NCI-H1694 (cell line): ENCODE results near the gene RBMS1.

Source experiments
- DNase-seq: peaks from one replicate; lab custom pipeline; 2025; lab: John Stamatoyannopoulos, UW

RBMS1 gene

DNA sequence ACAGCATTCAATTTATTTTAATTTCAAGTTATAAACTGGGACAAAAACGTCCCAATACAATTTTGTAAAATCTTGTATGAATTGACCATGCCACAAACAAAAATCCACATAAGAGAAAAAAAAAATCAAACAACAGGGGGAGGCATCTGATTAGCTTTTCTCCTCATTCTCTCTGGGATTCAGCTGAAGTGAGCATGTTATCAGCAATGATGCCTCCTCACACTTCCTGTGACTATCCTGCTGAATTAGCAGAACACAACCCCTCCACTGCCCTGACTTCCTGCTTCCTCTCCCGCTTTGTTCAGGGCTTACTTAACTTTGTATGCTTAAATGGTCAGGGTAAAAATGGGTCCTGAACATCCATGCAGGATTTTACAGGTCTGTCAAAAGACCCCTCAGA is 161.3 kb downstream of the RBMS1 start:
- DNase-seq: no peak

DNA sequence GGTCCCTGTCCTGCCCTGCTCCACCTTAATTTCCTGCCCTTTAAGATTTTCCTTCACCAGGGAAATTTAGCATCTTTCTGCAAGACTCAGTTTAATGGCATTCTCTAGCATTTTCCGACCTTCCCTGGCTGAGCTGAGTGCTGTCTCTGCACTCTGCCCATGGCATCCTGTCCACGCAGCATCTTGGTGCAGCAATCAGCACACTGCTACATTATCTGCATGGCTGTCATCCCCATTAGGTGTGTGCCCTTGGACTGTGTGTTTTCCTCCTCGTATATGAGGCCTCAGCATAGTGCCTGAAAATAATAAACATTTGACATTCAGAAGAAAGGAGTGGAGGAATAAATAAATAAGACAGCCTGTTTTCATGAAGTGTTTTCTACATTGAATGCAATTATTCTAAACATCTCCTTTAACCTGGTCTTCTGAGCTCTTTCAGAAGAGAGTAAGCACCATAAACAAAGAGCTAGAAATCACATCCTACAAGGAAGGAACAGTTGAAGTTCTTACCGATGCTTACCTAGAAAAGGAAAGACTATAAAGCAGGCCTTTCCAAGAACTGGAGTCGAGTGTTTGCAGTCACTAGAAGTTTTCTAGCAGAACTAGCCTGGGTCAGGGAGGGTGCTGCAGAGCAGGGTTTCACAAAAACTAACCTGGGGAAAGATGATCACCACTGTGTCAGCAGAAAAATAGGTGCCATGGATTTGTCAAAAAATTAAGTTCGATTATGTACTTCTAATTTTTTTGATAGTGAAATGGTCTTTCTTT is 162.2 kb downstream of the RBMS1 start:
- DNase-seq: no peak

DNA sequence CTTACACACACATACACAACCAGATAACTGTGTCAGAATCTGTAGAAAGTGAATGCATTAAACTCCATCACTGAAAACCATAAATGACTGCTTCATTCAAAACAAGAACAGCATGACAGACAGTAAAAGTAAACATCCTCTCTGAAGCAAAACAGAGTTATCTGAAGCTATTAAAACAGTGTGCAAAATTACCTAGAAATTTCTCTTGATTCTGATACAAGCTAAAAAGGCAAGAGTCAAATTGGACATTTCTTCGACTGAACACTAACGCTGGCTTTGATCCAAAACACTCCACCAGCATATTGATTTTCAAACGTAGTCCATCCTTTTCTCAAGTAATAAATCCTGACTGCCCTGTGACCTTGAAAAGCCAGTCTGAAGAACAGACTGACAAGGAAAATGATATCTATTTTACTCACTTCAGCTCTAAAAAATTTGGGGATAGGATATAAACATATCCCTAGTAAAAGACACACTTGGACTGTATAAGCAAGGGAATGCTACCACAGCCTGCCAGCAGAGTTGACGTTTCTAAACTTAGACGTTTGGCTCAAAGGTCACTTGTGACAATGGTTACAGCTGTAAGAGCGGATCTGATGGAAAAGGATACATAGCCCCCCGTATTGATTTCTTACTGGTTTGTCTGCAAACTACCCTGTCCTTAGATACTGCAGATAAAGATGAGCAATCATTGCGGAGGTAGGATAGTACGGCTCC is 164.6 kb downstream of the RBMS1 start:
- DNase-seq: no peak

DNA sequence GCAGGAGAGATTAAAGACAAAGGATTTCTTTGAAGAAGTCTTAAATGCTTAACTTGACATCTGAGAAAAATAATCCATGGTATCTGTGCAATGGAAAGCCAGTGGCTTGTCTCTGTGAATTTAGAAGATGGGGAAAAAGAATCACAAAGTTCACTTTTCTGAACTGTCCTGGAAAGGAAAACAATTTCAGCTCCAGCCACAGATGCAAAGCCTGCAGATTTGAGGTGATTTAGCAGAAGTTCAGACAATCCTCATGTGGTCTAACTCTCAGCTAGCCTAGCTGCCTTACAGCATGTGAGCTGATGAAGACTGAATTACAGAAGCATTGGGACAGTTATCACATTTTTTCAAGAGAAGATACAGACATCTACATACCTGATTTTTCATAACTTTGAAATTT is 166.8 kb downstream of the RBMS1 start:
- no peak for DNase-seq

DNA sequence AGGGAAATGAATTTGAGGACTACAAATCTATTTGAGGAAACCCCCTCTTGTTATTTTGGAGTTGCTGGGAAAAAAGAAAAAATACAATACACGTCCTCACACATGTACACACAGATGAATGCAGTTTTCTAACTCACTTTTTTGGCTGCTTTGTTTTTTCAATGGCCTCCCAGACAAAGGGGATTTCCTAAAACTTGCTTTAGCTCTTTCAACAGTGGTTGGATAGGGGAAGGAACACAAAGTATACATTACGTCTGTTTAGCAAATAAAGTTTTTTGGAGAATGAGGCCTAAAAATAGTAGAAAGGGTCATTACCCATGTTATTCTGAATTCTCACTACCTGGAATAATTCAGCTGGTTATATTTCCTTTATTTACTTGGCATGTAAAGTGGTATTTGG is 168.2 kb downstream of the RBMS1 start:
- no peak for DNase-seq

DNA sequence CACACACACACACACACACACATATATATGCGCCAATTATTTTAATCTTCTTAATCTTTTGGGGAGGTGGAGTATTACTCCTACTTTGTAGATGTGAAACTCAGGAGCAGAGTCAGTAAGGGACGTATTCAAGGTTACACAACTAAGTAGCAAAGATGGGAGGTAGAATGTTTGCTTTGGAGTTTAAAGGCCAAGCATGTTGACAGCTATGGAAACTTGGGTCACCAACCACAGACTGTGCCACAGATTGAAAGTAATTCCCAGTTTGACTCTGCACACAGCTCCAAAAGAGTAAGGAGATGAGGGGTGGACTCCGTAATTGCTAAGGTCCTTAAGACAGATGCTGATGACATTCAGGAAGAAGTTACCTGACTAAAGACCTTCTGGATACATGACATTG is 168.7 kb downstream of the RBMS1 start:
- DNase-seq: no peak

DNA sequence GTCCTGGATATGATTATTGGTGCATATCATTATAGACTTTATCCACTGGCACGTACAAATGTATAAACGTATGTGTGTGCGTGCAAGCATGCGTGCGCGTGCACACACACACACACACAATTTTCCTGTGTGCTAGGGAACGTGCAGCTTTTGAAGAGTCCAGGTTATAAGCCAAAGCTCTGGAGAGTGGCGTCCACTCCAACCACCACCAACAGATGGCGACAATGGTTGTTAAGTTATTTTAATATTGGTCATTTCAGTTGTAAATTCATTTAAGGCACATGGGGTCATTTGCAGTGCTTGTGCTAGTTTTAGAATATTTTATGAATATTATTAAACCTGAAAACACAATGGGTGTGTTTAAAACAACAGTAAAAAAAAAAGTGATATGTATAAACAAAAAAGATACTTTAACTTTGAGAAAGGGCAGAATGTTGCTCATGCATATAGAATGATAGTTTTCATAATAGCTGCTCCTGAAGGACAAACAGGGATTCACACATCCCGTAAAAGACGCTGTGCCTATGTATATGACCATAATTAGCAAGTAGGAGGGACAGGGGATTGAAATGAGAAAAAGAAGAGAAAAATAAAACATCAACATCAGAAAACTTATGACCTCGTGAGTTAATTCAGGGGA is 169.3 kb downstream of the RBMS1 start:
- DNase-seq: peak; percentile 1

DNA sequence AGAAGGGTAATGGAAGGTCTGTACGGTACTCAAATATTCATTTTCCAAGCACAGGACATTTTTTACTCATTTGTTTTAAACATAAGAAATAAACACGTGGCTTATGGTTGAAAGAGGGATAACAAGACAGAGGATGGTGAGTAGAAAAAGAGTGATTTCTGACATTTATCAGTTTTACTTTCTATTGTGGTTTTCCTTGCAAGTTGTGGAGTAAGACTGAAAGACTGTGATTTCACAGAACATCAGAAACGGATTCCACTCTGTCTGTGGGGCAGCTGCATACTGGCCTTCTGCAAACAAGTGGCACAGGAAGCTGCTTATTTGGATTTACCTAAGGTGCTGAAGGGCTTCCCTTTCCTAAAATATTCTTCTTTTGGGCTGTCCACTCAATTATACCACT is 171.3 kb downstream of the RBMS1 start:
- no peak for DNase-seq

DNA sequence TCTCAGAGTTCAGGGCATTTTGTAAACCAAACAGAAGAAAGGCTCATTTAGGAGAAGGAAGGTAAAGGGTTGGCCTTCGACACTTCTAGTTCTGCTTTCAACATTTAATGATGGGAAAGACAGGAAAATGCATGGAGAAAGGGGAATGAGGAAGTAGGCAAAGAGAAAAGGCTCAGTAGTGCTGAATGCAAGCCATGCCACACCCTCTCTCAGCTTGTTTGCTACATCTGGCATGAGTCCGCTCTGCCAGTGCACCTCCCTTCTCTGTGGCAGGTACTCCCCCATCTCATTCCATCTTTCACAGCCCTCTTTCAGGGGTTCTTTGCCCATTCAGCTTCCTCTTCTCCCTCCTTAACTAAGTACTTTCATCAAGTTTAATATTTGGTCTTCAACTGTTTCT is 172.6 kb downstream of the RBMS1 start:
- no peak for DNase-seq

DNA sequence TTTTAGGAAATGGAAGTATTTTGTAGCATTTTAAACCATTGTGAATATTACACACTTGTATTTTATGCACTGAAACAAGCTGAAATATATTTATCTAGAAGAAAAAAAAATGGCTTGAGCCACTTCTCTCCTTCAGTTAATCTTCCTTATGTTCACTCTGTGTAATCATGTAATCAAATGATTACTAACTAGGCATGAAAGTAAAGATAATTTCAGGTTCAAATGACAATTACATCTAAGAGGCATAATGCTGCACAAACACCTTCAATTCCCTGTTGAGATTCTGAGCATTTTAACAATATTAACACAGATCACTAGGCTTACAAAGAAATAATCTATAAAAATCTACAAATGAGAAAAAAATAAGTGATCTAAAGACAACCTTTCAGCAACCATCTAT is 173.9 kb downstream of the RBMS1 start:
- no peak for DNase-seq

DNA sequence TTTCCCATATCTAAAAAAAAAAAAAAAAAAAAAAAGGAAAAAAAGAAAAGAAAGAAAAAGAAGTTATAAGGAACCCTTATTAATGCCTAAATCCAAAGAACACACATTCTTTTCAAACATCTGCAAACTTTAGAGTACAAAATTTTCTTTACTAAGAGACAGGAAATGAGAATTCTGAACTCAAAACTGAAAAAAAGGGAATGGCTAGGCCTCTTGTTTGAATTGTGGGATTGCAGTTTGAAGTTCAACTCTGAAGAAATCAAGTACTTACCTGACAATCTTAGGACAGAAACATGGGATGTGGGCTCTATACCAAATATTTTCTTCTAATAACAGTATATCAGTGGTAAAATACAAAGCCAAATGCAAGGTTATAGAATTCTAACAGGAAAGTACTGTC is 175.4 kb downstream of the RBMS1 start:
- DNase-seq: no peak

DNA sequence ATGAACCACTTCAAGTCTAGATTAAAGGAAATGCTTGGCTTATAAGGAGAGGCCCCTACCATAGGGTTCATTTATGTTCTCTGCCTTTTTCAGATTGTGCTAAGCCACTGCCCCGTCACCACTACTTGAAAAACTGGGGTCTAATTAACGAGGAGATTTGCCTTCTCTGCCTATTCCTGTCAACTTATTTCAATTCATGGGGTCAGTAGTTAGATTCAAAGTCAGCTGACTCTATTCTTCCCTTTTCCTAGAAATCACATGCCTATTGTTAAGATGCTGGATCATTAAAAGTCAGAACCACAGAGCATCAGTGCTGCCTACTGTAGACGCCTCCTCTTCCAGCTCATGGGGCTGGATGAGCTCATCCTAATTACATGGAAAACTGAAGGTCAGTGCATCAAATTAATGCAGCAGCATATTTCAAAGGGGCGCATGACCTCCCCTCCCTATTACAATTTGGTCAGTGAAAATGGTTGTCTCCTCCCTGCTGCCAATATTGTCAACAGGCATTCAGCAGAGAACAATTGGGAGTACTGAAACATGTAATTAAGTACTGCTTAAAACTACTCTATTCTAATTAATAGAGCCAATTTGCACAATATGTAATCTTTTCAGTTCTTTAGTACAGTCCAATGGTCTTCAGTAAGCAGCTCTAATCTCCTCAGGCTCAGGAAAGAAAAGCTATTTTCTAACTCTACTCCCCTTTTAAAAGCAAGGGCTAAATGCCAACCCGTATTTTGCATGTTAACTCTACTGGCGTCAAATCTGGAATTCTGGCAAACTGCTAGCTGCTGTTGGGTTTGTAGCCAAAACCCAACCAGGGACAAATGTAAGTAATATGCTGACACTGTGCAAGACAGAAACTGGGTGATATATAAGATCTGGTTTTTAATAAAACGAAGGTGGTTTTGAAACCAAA is 176.2 kb downstream of the RBMS1 start:
- no peak for DNase-seq

DNA sequence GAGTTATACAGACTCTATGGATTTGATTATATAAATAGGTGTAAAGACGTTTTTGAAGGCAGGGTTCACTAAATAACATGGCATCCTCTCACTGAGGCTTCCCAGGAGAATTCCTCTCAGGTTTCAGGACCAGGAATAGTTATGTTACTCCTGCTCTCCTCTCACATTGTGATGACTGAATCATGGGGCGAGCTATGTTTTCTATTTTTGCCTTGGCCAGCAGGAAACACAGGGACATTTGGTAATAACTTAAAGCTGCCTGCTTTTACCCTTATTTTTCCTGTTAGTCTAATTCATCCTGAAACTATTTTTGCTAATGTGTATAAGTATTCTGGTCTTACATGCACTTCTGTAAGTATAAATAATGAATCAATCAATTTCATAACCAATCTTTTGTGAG is 178.3 kb downstream of the RBMS1 start:
- DNase-seq: no peak

DNA sequence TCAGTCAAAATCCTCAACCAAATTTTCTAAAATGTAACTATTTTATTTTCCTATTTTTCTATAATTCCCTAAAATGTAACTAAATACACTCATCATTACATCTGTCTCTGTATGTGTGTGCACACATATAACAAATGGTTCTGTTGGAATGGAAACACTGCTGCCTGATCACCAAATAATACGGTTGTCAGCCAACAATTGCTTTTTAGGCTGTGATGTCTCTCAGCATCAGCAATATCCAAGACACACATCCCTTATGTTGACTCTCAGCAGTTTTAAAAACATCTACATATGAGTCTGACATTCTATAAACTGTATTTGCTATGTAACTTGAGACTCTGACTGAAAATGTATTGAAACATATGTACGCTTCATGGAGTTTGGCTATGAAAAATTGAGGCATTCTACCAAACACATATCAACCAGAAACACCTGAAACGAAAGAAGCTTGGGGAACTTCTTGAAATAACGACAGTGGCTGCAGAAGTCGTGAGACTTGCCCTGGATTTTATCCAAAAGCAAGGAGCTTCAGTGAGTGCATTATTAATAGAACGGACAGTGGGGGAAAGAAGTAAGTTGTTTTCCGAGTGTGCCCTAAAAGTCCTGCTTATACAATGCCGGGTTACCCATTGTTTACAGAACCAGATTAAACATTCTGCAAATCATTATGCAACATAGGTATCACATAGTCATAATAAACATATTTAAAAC is 183.3 kb downstream of the RBMS1 start:
- no peak for DNase-seq

DNA sequence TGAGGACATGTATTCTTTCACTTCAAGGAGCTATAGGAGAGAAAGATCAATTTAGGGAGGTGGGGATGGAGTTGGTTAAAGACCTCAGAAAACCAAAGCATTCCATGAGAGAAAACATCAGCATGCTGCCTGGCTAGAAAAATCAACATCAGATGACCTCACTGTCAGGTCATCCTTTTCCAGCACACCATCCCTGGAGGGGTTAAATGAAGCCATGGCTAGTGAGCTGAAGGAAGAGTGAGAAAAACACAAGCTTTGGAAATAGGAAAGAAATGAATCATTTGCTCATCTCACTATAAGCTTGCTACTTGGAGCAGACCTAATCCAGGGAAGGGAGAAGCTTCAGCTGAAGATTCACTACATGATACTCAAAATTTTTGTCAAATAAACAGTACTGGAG is 184.0 kb downstream of the RBMS1 start:
- DNase-seq: no peak

DNA sequence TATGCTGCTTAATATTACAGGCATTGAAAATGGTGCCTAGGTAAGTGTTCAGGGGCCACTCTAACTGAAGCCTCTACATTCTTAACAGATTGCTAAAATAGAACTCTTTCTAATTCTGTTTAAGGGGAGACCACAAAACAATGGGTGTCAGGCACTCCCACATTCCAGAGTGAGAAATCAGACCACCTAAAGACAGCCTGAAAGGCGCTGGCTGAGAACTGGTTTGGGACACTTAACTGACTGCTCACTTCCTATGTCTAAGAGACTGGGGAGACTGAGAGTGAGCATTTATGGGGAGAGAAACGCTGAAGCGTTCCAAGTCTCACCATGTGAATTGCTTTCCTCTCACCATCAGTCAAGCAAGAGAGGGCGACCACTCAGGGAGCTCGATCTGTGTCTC is 184.7 kb downstream of the RBMS1 start:
- DNase-seq: no peak

DNA sequence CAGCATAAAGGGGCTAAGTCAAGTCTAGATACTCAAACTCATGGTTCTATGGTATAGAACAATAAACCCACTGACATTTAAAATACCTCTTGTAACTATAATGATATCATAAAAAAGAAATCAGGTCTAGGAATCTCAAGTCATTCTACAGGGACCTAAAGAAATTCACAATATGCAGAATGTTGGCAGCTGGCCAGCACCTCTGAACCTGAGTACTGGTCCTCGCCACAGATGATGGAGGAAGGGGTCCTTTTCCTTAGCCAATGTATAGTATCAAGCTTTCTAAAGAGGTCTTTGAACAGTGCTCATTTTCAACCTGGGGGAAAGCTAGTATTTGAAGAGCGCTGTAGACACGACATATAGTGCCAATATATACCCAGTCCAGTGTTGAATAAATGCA is 185.1 kb downstream of the RBMS1 start:
- no peak for DNase-seq

DNA sequence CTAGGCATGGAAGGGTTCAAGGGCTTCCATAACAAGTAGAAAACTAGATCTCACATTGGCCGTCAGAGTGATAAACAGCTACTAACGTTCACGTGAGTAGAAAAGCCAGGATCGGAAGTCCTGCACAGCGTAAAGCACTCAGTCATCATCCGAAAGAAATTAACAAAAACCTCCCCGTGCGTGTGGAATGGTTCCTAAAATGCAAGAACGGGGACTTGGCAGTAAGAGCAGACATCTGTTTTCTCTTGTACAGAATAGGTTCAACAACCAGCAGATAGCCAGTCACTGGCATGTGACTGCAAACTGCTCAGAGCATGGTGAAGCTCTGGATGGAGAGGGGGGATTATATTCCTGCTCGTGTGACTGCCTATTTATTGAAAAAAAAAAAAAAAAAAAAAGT is 186.6 kb downstream of the RBMS1 start:
- DNase-seq: no peak

DNA sequence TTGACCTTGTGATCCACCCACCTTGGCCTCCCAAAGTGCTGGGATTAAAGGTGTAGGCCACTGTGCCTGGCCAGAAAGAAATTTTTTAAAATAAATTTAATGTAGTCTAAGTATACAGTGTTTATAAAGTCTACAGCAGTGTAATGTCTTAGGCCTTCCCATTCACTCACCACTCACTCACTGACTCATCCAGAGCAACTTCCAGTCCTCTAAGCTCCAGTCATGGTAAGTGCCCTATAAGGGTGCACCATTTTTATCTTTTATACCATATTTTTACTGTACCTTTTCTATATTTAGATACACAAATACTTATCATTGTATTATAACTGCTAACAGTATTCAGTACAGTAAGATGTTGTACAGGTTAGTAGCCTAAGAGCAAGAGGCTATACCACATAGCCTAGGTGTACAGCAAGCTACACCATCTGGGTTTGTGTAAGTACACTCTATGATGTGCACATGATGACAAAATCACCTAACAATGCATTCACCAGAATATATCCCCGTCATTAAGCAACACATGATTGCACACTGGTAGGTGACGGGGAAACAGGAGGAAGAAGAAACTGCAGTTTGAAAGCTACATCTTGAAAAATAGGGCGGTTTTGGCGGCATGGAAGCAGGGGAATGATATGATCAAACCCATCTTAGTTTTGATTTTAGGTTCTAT is 188.4 kb downstream of the RBMS1 start:
- no peak for DNase-seq

DNA sequence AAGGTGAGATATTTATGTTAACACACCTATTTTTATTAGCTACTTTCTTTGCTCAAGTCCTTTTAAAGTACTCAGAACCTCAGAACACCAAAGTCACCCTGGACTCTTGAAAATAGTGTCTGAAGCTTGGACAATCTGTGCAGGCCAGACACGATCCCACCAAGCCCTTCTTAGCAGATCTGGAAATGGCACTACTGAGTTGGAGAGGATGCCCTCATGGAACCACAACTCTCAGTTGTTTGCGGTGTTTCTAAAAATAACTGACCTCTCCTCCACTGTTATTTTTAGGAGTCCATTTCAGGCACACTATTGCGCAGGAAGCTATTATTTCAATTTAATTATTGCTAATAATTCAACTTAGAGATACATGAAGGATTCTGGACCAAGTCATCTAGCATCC is 190.1 kb downstream of the RBMS1 start:
- no peak for DNase-seq

DNA sequence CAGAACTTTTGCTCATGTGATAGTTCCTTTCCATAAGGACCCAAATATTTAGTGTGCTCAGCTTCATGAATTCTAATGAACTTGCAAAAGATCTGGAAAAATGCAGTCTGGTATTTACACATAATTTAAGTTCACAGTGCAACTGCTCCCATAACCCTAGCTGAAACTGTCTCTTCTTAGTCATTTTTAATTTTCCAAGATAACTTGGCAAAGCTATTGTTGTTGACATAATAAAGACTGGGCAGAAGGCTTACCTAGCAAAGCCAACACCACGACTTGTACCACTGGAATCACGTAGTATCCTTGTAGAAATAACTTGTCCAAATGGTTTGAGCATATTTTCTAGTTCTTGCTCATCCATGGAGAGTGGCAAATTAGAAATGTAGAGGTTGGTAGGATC is 190.5 kb downstream of the RBMS1 start:
- no peak for DNase-seq
